GM21528 (cell line): Measurements from ENCODE around the gene MAP1LC3A.

Source experiments
- ATAC-seq: cut with Tn5 transposase; IDR thresholded peaks from one replicate; pipeline ENCODE4 v1.9.1; 2021; ENCODE audit warnings: mild to moderate bottlenecking, moderate library complexity; ENCODE audit not compliant: unreplicated experiment, low FRiP score

Gene MAP1LC3A

GRCh38 chr20:34546751-34547181 lies 11.8 kb upstream of the MAP1LC3A start:
- ATAC-seq: no peak

- ATAC-seq: no peak
Measured at GRCh38 chr20:34547844-34548613, 10.5 kb upstream of the MAP1LC3A start.

- no peak for ATAC-seq
Measured at GRCh38 chr20:34549291-34549928, 9.1 kb upstream of the MAP1LC3A start.

GRCh38 chr20:34549929-34550305 lies 8.6 kb upstream of the MAP1LC3A start:
- no peak for ATAC-seq

GRCh38 chr20:34552569-34552968 lies 5.9 kb upstream of the MAP1LC3A start:
- no peak for ATAC-seq

GRCh38 chr20:34553366-34553867 lies 5.1 kb upstream of the MAP1LC3A start:
- ATAC-seq: no peak

GRCh38 chr20:34557936-34558319 lies 590 bp upstream of the MAP1LC3A start:
- ATAC-seq: no peak

- no peak for ATAC-seq
Measured at GRCh38 chr20:34559311-34560140, 1.0 kb downstream of the MAP1LC3A start.

- ATAC-seq: no peak
Measured at GRCh38 chr20:34560141-34560523, 1.6 kb downstream of the MAP1LC3A start.

GRCh38 chr20:34560614-34561013 lies 2.1 kb downstream of the MAP1LC3A start:
- no peak for ATAC-seq

GRCh38 chr20:34561661-34562060 lies 3.1 kb downstream of the MAP1LC3A start:
- ATAC-seq: no peak

- ATAC-seq: no peak
Measured at GRCh38 chr20:34562641-34563040, 4.1 kb downstream of the MAP1LC3A start.

- ATAC-seq: no peak
Measured at GRCh38 chr20:34564833-34565232, 6.3 kb downstream of the MAP1LC3A start.

- ATAC-seq: no peak
Measured at GRCh38 chr20:34566978-34567891, 8.7 kb downstream of the MAP1LC3A start.

GRCh38 chr20:34567892-34568865 lies 9.7 kb downstream of the MAP1LC3A start:
- ATAC-seq: no peak

- no peak for ATAC-seq
Measured at GRCh38 chr20:34569598-34569997, 11.1 kb downstream of the MAP1LC3A start.

GRCh38 chr20:34570859-34571306 lies 12.4 kb downstream of the MAP1LC3A start:
- no peak for ATAC-seq

- no peak for ATAC-seq
Measured at GRCh38 chr20:34571753-34572152, 13.2 kb downstream of the MAP1LC3A start.
